Effector CD4-positive, alpha-beta T cell (primary cell): Measurements from ENCODE around the gene ATP2B3.
"Not testable (repeated sequence)": the region's sequence is repeated elsewhere in the genome, so short reads cannot be mapped to it uniquely, and the experiment has no call there.

ENCODE experiments used
- DNase-seq: peaks from one replicate; pipeline ENCODE4 v3.0.0-alpha.2; 2020

ATP2B3 gene

GRCh38 chrX:153596981-153597750 lies 79.7 kb downstream of the ATP2B3 start:
- no peak for DNase-seq

DNA sequence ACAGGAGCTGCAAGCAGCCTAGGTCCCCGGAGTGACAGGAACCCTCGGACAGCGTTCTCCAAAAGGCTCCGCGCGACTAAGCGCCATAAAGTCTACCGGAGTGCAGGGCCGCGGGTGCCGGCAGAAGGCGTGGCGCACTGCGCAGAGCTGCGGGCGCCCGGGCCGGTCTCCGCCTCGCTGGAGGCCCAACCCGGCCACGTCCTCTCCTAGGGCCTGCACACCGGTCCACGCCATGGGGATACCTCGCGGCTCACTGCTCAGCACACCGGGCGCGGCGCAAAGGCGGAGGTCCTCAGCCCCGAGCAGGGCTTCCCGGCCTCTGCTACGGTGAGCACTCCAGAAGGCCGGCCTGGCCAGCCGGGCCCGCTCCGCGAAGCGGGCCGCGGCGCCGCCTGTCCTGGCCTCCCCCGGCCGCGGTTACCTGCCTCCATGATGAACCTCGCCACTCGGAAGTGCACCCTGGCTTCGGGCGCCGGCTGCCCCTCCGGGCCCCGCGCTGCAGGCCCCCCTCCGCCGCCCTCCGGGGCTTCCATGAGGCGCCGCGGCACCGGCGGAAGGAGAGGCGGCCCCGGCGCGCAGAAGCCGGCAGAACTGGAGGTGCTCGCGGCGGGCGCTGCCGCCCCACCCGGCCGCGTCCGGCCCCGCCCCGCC lies 81.2 kb downstream of the ATP2B3 start, which contains the start of gene CCNQ:
CCNQ (minus strand) TSS at position 599 of the 651 bp plus-strand sequence; CDS start at position 533, 66 bp downstream.
- DNase-seq, result no peak

DNA sequence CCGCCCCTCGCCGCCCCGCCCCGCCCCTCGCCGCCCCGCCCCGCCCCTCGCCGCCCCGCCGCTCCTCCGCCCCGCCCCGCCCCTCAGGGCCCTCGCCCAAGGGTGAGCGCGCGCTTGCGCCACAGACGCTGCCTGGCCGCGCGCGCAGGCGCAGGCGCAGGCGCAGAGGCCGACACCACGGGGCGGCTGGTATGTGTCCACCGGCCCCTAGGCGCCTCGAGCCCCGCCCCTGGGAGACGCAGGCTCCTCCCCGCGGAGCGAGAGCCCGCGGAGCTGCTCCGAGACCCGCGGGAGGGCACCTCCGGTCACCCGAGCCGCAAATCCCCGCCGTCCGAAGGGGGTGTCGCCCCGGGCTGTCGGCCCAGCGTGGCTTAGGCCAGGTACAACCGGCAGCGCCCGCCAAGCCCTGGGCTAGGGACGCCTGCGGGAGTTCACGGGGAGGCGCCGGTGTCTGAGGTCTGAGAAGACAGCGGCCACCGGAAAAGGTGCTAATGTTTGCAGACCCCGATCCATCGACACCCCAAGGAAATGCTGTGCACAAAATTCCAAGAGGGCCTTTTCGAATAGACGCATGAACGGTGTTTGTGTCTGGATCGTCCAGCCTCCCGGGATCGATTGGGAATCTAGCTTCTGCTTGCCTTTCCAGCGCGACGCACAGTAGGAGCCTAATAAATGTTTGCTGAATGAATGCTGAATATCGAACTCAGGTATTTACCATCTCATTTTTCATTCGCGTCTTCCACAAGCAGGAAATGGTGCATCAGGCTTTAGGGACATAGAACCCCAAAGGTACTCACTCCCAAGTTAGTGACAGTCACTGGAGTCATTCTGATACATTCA lies 82.0 kb downstream of the ATP2B3 start:
- peak; percentile 75 for DNase-seq

DNA sequence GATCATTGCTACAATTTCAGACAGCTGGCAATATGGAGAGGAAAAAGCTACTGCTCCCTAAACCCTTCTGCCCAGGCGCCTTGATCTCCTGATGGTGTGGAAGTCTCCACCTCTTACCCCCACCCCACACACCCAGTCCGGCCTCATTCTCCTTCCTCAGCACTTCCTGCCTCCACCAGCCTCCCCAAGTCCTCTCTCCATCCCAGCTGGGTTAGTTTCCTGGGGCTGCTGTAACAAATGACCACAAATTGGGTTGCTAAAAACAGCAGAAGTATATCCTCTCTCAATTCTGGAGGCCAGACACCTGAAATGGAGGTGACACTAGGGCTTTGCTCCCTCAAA lies 82.6 kb downstream of the ATP2B3 start:
- no peak for DNase-seq

- DNase-seq, result no peak
Measured at GRCh38 chrX:153600921-153601320, 83.5 kb downstream of the ATP2B3 start.

- DNase-seq, result no peak
Measured at GRCh38 chrX:153601511-153602110, 84.2 kb downstream of the ATP2B3 start.

DNA sequence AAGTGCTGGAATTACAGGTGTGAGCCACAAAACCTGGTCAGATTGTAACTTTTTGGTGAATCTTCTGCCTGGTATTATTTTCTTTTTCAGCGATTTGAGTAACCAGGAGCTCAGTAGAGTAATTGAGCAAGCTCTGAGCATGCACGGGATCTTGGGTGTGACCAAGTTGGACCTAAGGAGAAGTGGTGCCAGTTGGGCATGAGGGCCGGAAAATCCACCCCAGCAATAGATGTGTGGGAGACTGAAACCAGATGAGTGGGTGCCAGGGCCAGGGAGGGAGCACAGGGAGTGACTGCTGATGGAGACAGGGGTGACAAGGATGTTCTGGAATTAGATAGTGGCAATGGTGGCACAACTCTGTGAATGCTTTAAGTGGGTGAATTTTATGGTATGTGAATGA lies 85.2 kb downstream of the ATP2B3 start:
- DNase-seq, result no peak

GRCh38 chrX:153603131-153603656 lies 85.8 kb downstream of the ATP2B3 start:
- no peak for DNase-seq

DNA sequence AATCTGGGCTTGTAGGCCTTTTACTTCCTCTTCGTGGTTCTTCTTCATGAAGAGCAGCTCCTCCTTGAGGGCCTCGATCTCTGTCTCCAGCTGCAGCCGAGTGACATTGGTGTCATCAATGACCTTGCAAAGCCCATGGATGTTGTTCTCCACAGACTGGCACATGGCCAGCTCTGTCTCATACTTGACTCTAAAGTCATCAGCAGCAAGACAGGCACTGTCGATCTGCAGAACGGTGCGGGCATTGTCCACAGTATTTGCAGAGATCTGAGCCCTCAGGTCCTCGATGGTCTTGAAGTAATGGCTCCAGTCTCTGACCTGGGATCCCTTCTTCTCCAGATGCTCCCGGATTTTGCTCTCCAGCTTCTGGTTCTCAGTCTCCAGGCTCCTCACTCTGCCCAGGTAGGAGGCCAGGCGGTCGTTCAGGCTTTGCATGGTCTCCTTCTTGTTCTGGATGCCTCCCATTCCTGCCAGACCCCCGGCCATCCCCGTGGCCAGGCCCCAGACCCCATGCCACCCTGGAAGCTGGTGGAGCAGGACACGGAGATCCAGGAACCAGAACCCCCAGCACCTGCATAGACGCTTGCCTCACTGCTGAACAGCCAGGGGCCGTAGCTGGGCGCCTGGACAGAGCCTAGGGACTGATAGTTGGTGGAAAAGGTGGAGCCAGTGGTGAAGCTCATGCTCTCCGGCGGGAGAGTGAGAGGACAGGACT lies 87.4 kb downstream of the ATP2B3 start:
- DNase-seq, result not testable (repeated sequence)

DNA sequence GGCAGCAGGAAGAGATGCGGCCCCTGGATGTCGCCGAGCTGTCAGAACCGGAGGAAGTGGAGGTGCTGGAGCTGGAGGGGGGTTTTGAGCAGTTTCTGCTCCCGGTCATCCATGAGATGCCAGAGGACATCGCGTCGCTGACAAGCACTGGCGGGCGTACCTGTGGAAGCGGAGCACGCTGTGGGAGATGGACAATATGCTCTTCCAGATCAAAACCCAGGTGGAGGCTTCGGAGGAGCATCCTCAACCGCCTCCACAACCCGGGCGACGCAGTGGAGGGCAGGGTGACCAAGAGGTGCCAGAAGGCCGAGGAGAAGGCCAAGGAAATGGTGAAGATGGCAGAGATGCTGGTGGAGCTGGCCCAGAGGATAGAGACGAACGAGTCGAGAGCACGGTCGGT lies 89.1 kb downstream of the ATP2B3 start:
- DNase-seq, result no peak

DNA sequence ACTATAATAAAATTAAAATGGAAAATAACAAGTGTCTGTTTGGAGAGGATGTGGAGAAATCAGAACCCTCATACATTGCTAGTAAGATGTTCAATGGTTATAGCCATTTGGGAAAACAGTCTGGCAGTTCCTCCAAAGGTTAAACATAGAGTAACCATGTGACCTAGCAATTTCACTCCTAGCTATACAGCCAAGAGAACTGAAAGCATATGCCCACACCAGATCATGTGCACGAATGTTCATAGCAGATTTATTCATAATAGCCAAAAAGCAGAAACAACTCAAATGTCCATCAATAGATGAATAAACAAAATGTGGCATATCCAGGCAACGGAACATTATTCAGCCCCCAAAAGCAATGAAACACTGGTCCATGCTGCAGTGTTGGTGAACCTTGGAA lies 90.9 kb downstream of the ATP2B3 start:
- DNase-seq, result no peak

DNA sequence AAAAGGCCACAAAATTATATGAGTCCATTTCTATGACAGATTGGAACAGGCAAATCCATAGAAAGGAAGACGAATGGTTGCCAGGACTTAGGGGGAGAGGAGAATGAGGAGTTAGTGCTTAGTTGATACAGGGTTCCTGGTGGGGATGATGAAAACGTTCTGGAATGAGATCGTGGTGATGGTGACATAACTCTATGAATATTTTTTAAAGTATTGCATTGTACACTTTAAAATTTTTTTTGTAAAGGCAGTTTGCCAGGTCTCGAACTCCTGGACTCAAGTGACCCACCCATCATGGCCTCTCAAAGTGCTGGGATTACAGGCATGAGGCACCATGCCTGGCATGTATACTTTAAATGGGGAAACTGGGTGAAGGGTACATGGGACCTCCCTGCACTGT lies 91.4 kb downstream of the ATP2B3 start:
- no peak for DNase-seq

DNA sequence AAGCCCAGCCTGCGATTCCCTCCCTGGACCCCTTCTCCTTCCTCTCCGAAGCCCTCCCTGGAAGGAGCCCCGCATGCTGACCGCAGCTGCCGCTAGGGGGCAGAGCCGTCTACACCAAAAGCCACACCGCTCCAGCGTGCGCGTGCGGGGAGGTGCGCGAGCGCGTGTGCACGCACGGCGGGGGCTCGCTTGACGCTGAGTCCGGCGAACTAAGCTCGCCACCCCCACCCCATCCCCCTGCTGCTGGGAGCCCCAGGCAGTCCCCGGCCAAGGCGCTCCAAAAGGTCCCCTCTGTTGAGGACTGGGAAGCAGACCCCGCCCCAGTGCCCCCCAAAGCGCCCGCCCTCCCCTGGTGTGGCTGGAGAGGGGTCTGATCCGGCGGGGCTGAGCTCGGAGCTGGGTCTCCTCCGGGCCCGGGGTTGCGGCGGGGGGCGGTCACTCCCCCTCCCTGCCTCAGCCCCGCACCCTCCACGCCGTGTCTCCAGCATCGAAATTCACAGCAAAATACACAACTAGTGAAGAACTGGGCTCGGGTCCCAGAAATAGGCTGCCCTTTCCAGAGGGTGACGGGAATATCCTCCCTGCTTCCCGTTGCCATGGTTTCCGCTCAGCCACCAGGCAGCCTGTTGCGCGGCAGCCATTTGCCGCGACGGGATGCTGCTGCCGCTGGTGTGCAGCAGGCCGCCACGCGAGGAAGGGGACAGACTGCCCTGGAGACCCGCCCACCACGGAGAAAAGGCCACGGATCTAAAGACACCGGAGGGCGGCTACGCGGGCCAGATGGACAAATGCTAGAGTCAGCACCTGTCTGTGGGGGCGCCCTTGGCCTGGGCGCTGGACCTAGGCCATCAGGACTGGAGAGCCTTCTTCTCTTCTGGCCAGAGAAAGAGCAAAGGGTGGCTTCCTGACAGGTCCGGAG lies 92.7 kb downstream of the ATP2B3 start:
- DNase-seq, result peak; percentile 69

DNA sequence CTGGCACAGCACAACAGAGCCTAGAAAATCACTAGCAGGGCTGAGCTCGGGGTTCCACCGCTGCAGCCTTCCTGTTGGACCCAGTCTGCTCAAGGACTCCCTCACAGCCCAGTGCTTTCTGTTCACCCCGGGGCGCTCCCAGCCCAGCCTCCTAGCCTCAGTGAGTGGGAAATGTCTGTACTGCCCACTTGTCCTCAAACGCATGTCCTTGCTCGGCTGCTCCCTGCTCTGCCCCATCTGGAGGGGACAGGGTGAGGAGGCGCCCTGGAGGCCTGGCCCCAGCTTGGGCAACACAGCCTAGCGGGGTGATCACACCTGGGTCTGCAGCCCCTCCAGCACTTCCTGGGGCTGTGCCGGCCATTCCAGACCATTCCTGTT lies 93.4 kb downstream of the ATP2B3 start:
- no peak for DNase-seq

GRCh38 chrX:153611298-153612095 lies 94.1 kb downstream of the ATP2B3 start:
- DNase-seq, result no peak

DNA sequence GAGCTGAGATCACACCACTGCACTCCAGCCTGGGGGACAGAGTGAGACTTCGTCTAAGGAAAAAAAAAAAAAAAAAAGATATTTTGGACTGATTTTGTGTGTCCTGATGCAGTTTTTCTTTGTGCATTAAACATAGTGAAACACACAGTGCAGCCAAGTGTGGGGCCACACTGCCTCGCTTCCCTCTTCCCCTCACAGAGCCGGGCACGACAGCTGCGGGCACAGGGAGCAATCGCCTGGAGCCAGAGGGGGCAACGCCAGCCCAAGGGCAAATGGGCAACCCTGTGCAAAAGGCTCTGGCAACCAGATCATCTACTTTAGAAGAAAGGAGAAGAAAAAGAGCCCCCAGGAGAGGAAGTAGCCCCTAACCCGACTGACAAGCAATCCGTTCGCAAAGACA lies 95.0 kb downstream of the ATP2B3 start:
- no peak for DNase-seq

GRCh38 chrX:153614818-153615217 lies 97.4 kb downstream of the ATP2B3 start:
- DNase-seq, result no peak

- no peak for DNase-seq
Measured at GRCh38 chrX:153620576-153620975, 103.1 kb downstream of the ATP2B3 start.

DNA sequence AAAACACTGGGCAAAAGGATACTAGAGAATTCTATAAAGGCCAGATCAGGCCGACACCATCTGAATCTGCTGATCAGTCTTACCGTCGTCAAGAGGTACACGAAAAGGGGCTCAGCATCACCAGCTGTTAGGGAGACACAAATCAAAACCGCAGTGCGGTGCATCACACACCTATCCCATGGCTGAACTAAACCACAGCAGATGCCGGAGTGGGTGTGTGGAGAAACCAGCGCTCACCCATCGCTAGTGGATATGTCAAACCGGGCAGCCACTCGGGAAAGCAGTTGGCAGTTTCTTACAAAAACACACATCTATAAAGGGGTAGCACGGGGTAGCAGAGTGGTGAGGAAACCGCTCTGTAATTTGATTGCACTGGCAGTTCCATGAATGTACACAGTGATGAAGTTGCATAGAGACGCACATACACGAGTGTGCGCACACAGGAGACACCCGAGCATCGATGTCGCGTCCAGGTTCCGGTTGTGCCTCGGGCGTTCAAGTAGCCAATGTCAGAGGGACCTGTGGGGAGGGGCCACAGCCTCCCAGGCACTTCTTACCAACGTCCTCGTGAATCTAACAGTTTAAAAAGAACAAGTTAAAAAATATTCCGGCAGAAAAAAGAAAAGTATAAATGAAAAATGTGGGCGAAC lies 104.6 kb downstream of the ATP2B3 start:
- DNase-seq, result no peak
